H9 (cell line): ENCODE results near the gene RNF224. TPM values are rescaled to one million over a fixed set of nuclear protein-coding genes. Genes with fewer than 3 reads are reported as not detected.

Experiments used
- DNase-seq: peaks from one replicate; pipeline ENCODE4 v3.0.0-alpha.2; 2017
- H2AFZ ChIP-seq: one replicate; pipeline ENCODE4 v1.6.1; 2013; ENCODE audit warnings: mild to moderate bottlenecking, low read length, control low read depth, moderate library complexity
- H2AK5ac ChIP-seq: 2 replicates; pipeline ENCODE4 v1.6.1; 2013; ENCODE audit warnings: low read length, control low read depth, mixed read lengths; ENCODE audit not compliant: insufficient read length
- H2BK120ac ChIP-seq: one replicate; pipeline ENCODE4 v1.6.1; 2013; ENCODE audit warnings: low read depth, mild to moderate bottlenecking, low read length, control low read depth, inconsistent platforms; ENCODE audit not compliant: poor library complexity, severe bottlenecking
- H2BK12ac ChIP-seq: 2 replicates; pipeline ENCODE4 v1.6.1; 2013; ENCODE audit warnings: low read length, control low read depth, mixed read lengths, low read depth; ENCODE audit not compliant: insufficient read length
- H2BK15ac ChIP-seq: 2 replicates; pipeline ENCODE4 v1.6.1; 2013; ENCODE audit warnings: low read depth, low read length, control low read depth
- H2BK20ac ChIP-seq: one replicate; pipeline ENCODE4 v1.6.1; 2013; ENCODE audit warnings: low read depth, mild to moderate bottlenecking, low read length, control low read depth, inconsistent platforms; ENCODE audit not compliant: poor library complexity, severe bottlenecking
- H2BK5ac ChIP-seq: 2 replicates; pipeline ENCODE4 v1.6.1; 2013; ENCODE audit warnings: low read length, control low read depth, mixed read lengths; ENCODE audit not compliant: insufficient read length
- H3K14ac ChIP-seq: 2 replicates; pipeline ENCODE4 v1.6.1; 2013; ENCODE audit warnings: low read length, control low read depth; ENCODE audit not compliant: insufficient read depth
- H3K18ac ChIP-seq: 2 replicates; pipeline ENCODE4 v1.6.1; 2013; ENCODE audit warnings: low read depth, mild to moderate bottlenecking, mixed read lengths, low read length, control low read depth; ENCODE audit not compliant: insufficient read length
- H3K23ac ChIP-seq: 2 replicates; pipeline ENCODE4 v1.6.1; 2013; ENCODE audit warnings: low read length, control low read depth, mixed read lengths, low read depth; ENCODE audit not compliant: insufficient read length
- H3K23me2 ChIP-seq: 2 replicates; pipeline ENCODE4 v1.6.1; 2013; ENCODE audit warnings: low read depth, mild to moderate bottlenecking, mixed read lengths, low read length, control low read depth; ENCODE audit not compliant: insufficient read length, poor library complexity, severe bottlenecking
- H3K27ac ChIP-seq: 2 replicates; pipeline ENCODE4 v1.5.1; 2013; ENCODE audit warnings: low read length, control low read depth, mixed read lengths, low read depth; ENCODE audit not compliant: insufficient read length
- H3K27me3 ChIP-seq: 2 replicates; pipeline ENCODE4 v1.6.1; 2013; ENCODE audit warnings: low read length, control low read depth, inconsistent platforms; ENCODE audit not compliant: insufficient read depth
- H3K4ac ChIP-seq: 2 replicates; pipeline ENCODE4 v1.6.1; 2013; ENCODE audit warnings: low read depth, mild to moderate bottlenecking, control low read depth, inconsistent platforms, low read length, moderate library complexity
- H3K4me1 ChIP-seq: 2 replicates; pipeline ENCODE4 v1.6.1; 2013; ENCODE audit warnings: low read length, control low read depth, inconsistent platforms; ENCODE audit not compliant: insufficient read depth
- H3K4me2 ChIP-seq: 2 replicates; pipeline ENCODE4 v1.6.1; 2013; ENCODE audit warnings: low read length, control low read depth, mixed read lengths; ENCODE audit not compliant: insufficient read length, insufficient read depth
- H3K56ac ChIP-seq: 2 replicates; pipeline ENCODE4 v1.6.1; 2013; ENCODE audit warnings: low read depth, mild to moderate bottlenecking, mixed read lengths, low read length, control low read depth; ENCODE audit not compliant: insufficient read length
- H3K79me1 ChIP-seq: 2 replicates; pipeline ENCODE4 v1.6.1; 2013; ENCODE audit warnings: low read depth, mild to moderate bottlenecking, moderate library complexity, low read length, control low read depth, inconsistent platforms; ENCODE audit not compliant: insufficient read depth, poor library complexity, severe bottlenecking
- H3K79me2 ChIP-seq: 2 replicates; pipeline ENCODE4 v1.6.1; 2013; ENCODE audit warnings: low read length, control low read depth, inconsistent platforms; ENCODE audit not compliant: insufficient read depth
- H3K9ac ChIP-seq: 2 replicates; pipeline ENCODE4 v1.6.1; 2013; ENCODE audit warnings: low read length, control low read depth, mixed read lengths; ENCODE audit not compliant: insufficient read length; ENCODE audit errors: extremely low read depth
- H3K9me3 ChIP-seq: one replicate; pipeline ENCODE4 v1.6.1; 2013; ENCODE audit warnings: low read depth, low read length, inconsistent platforms; ENCODE audit not compliant: control insufficient read depth
- H3T11ph ChIP-seq: one replicate; pipeline ENCODE4 v1.6.1; 2013; ENCODE audit warnings: mild to moderate bottlenecking, low read length, control low read depth, inconsistent platforms
- H4K20me1 ChIP-seq: one replicate; pipeline ENCODE4 v1.6.1; 2013; ENCODE audit not compliant: control insufficient read depth, insufficient read length, insufficient read depth
- H4K5ac ChIP-seq: 2 replicates; pipeline ENCODE4 v1.6.1; 2013; ENCODE audit warnings: low read depth, mild to moderate bottlenecking, mixed read lengths, low read length, control low read depth; ENCODE audit not compliant: insufficient read length
- H4K8ac ChIP-seq: replicated peaks from 2 replicates; pipeline ENCODE4 v1.6.1; 2013; ENCODE audit warnings: low read length, control low read depth, mixed read lengths, low read depth; ENCODE audit not compliant: insufficient read length
- H4K91ac ChIP-seq: 2 replicates; pipeline ENCODE4 v1.6.1; 2013; ENCODE audit warnings: low read depth, mild to moderate bottlenecking, moderate library complexity, mixed read lengths, low read length, control low read depth; ENCODE audit not compliant: insufficient read length
- H3K27ac Mint-ChIP-seq, 3 experiments: 2 replicates in 2 of 3; 3 replicates in 1 of 3; pipeline ENCODE4 v1.8.0; 2020 to 2021; ENCODE audit warnings: mixed read lengths in 3 of 3, mild to moderate bottlenecking in 1 of 3, moderate library complexity in 1 of 3
- H3K27me3 Mint-ChIP-seq: 2 replicates; pipeline ENCODE4 v1.8.0; 2021; ENCODE audit warnings: low read depth, mild to moderate bottlenecking, moderate library complexity, mixed read lengths
- H3K36me3 Mint-ChIP-seq, 3 experiments: 2 replicates in 2 of 3; 3 replicates in 1 of 3; pipeline ENCODE4 v1.8.0; 2020 to 2021; ENCODE audit warnings: low read depth in 3 of 3, mixed read lengths in 3 of 3; ENCODE audit not compliant: insufficient read depth in 1 of 3
- H3K4me1 Mint-ChIP-seq, 2 experiments: 2 replicates each; pipeline ENCODE4 v1.8.0; 2020; ENCODE audit warnings: mixed read lengths in 2 of 2
- H3K4me3 Mint-ChIP-seq, 2 experiments: 2 replicates in 1 of 2; 3 replicates in 1 of 2; pipeline ENCODE4 v1.8.0; 2020 to 2021; ENCODE audit warnings: mild to moderate bottlenecking in 2 of 2, mixed read lengths in 2 of 2, moderate library complexity in 1 of 2
- H3K9me3 Mint-ChIP-seq, 2 experiments: 2 replicates in 1 of 2; 3 replicates in 1 of 2; pipeline ENCODE4 v1.8.0; 2020; ENCODE audit warnings: mild to moderate bottlenecking in 2 of 2, mixed read lengths in 2 of 2, moderate library complexity in 1 of 2
- WGBS: extraction: QIAGEN DNeasy Blood & Tissue Kit; methylation state at CpG from one replicate; pipeline ENCODE4 v1.1.7; 2013; ENCODE audit warnings: missing lambda C conversion rate, low lambda C conversion rate, mixed read lengths; ENCODE audit not compliant: insufficient read length; ENCODE audit errors: extremely low coverage; 5-methylcytosine and 5-hydroxymethylcytosine counted together
- total RNA-seq: library from RNA; stranded (reverse); gene quantifications from 2 replicates; pipeline ENCODE4 v1.2.1, GENCODE V29; 2021
- TF ChIP-seq, protein P1 (sequence below): fragments of 200-600 bp; sonication (generic); conservative IDR thresholded peaks from 3 replicates; pipeline ENCODE4 v1.8.0; 2021; ENCODE audit warnings: antibody characterized with exemption, mild to moderate bottlenecking

The RNF224 gene
- total RNA-seq, 1 experiment from 2014 or later, result 0.15 TPM

DNA sequence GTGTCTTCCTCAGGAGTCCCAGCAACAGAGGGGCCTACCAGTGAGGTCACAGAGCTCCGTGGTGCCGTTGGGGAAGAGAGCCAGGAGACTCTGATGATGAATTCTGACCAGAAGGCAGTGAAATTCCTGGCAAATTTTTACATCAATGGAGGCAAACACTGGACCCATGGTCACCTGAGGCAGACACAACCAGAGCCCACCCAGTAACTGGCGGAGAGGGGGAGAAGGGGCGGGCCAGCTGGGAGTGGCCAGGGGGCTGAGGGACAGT is 23.8 kb downstream of the RNF224 start, which contains the start of gene STPG3:
TSS of gene STPG3 (plus strand) at position 93 of the 268 bp plus-strand sequence. CDS start at position 94, 1 bp downstream.
- Histone ChIP-seq H3K23ac (no peak within 1 kb of the TSS), H3K27ac (no peak within 1 kb of the TSS), H4K91ac (no peak within 1 kb of the TSS), H3K56ac (no peak within 1 kb of the TSS), H3K9ac (no peak within 1 kb of the TSS), H2AFZ (no peak within 1 kb of the TSS), H4K20me1 (no peaks in the 10 kb centered on the region), H3K23me2 (peaks cover 14% of the 10 kb centered on the region), H3K9me3 (no peaks in the 10 kb centered on the region), H2BK5ac (no peak within 1 kb of the TSS), H3K79me1 (peaks cover 3% of the 10 kb centered on the region), H3K18ac (no peak within 1 kb of the TSS), H3K4ac (no peak within 1 kb of the TSS), H4K5ac (no peak within 1 kb of the TSS), H2BK12ac (no peak within 1 kb of the TSS), H2AK5ac (no peak within 1 kb of the TSS), H3K27me3 (no peaks in the 10 kb centered on the region), H2BK15ac (no peak within 1 kb of the TSS), H4K8ac (no peak within 1 kb of the TSS), H3T11ph (no peak within 1 kb of the TSS), H2BK20ac (no peak within 1 kb of the TSS), H3K14ac (no peak within 1 kb of the TSS; the same call in 1 of the 2 replicates), H3K4me1 (no peaks in the 10 kb centered on the region), H2BK120ac (no peak within 1 kb of the TSS), H3K79me2 (peaks cover 3% of the 10 kb centered on the region; the same call in 1 of the 2 replicates), H3K4me2 (no peak within 1 kb of the TSS)
- no peak within 1 kb of the TSS for H3K27ac Mint-ChIP-seq
- no peak within 1 kb of the TSS; a peak in 1 of 5 replicates for H3K4me3 Mint-ChIP-seq
- H3K36me3 Mint-ChIP-seq, result no peaks in the 10 kb centered on the region
- peaks cover 8 to 15% of the 10 kb centered on the region in 2 experiments for H3K4me1 Mint-ChIP-seq
- DNase-seq, result no peak
- H3K27me3 Mint-ChIP-seq, result peaks cover 33% of the 10 kb centered on the region
- no peaks in the 10 kb centered on the region for H3K9me3 Mint-ChIP-seq
- WGBS, result no CpG with 5 or more reads among the region's 4 CpGs
- TF ChIP-seq, protein P1, sequence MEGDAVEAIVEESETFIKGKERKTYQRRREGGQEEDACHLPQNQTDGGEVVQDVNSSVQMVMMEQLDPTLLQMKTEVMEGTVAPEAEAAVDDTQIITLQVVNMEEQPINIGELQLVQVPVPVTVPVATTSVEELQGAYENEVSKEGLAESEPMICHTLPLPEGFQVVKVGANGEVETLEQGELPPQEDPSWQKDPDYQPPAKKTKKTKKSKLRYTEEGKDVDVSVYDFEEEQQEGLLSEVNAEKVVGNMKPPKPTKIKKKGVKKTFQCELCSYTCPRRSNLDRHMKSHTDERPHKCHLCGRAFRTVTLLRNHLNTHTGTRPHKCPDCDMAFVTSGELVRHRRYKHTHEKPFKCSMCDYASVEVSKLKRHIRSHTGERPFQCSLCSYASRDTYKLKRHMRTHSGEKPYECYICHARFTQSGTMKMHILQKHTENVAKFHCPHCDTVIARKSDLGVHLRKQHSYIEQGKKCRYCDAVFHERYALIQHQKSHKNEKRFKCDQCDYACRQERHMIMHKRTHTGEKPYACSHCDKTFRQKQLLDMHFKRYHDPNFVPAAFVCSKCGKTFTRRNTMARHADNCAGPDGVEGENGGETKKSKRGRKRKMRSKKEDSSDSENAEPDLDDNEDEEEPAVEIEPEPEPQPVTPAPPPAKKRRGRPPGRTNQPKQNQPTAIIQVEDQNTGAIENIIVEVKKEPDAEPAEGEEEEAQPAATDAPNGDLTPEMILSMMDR, result no peak
